ENCODE measurements around the gene IPPK. TPM values are rescaled to one million over a fixed set of nuclear protein-coding genes. Genes with fewer than 3 reads are reported as not detected.

Gene IPPK
- total and polyA plus RNA-seq, 5 donors from 2014 or later = 3.8 to 9.2 (median 5.5) TPM

DNA sequence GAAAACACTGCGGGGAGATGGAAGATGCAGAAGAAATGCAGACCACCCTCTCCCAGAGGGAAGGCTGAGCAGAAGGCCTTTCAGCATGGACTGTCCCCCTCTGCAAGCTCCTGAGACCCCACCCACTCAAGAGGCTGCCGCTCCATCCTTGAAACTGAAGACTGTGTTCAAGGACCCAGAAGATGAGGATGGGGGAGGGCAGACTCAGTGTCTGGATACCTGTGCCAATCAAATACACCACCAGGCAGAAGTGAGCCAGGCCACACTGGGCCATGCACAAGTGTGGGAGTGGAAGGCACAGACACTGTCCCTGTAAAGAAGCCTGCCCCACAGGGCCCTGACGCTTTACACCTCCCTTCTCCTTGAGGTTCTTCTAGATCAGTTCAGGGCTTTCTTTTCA, 40.0 kb upstream of the IPPK start:
- Mint-ChIP-seq H3K27ac (peak overlapping the region; percentile 52 to 92 (median 92)), H3K4me1 (peaks cover 19 to 43% (median 39%) of the 10 kb centered on the region in 4 donors), H3K36me3 (peaks cover 26% of the 10 kb centered on the region), H3K27me3 (no peaks in the 10 kb centered on the region), H3K4me3 (peak overlapping the region in 3 of 4 donors; percentile 29 to 54 (median 47)), H3K9me3 (peaks cover 0 to 1% (median 0%) of the 10 kb centered on the region in 7 donors)
- no peaks in the 10 kb centered on the region for H3K27me3 ChIP-seq (ENCODE audit: control insufficient read depth, insufficient read depth, low read length)
- H3K36me3 ChIP-seq (ENCODE audit: control insufficient read depth, insufficient read depth, low read length) = peaks cover 28% of the 10 kb centered on the region
- no peak for ATAC-seq (ENCODE audit: low read depth in 2 of 2)
- H3K9me3 ChIP-seq (ENCODE audit: control insufficient read depth in 2 of 2, low read length in 2 of 2) = no peaks in the 10 kb centered on the region
- no peak overlapping the region for H3K4me3 ChIP-seq (ENCODE audit: low read depth, low read length)
- no peak overlapping the region for H3K27ac ChIP-seq (ENCODE audit: insufficient read depth, low read length, poor library complexity, severe bottlenecking)
- no peak for DNase-seq
- peaks cover 30% of the 10 kb centered on the region for H3K4me1 ChIP-seq (ENCODE audit: control insufficient read depth, insufficient read depth, low read length, poor library complexity, severe bottlenecking)

DNA sequence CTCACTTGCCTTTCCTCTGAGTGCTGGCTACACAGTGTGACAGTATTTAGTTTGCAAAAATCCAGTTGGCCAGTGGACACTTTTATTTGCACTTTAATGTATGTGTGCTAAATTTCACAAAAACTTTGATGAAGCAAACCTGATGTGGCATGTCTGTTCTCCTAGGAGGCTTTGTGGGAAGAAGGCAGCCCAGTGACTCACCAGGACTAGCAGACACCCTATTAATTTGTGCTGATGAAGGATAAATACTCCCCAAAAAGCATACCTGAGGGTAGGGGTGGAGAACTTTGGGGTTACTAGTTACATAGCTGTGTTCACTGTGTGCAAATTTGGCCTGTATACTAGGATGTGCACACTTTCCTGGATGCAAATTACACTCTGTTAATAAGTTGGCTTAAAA, 39.3 kb upstream of the IPPK start:
- Mint-ChIP-seq H3K27me3 (no peaks in the 10 kb centered on the region), H3K27ac (peak overlapping the region; percentile 56 to 92 (median 76)), H3K4me1 (peaks cover 19 to 41% (median 39%) of the 10 kb centered on the region in 4 donors), H3K4me3 (no peak overlapping the region), H3K9me3 (peaks cover 0 to 1% (median 0%) of the 10 kb centered on the region in 7 donors), H3K36me3 (peaks cover 22% of the 10 kb centered on the region)
- DNase-seq (no peak), ATAC-seq (ENCODE audit: low read depth in 2 of 2) (no peak)
- Histone ChIP-seq H3K27ac (ENCODE audit: insufficient read depth, low read length, poor library complexity, severe bottlenecking) (no peak overlapping the region), H3K4me3 (ENCODE audit: low read depth, low read length) (no peak overlapping the region), H3K9me3 (ENCODE audit: control insufficient read depth in 2 of 2, low read length in 2 of 2) (no peaks in the 10 kb centered on the region), H3K36me3 (ENCODE audit: control insufficient read depth, insufficient read depth, low read length) (peaks cover 21% of the 10 kb centered on the region), H3K4me1 (ENCODE audit: control insufficient read depth, insufficient read depth, low read length, poor library complexity, severe bottlenecking) (peaks cover 30% of the 10 kb centered on the region), H3K27me3 (ENCODE audit: control insufficient read depth, insufficient read depth, low read length) (no peaks in the 10 kb centered on the region)

DNA sequence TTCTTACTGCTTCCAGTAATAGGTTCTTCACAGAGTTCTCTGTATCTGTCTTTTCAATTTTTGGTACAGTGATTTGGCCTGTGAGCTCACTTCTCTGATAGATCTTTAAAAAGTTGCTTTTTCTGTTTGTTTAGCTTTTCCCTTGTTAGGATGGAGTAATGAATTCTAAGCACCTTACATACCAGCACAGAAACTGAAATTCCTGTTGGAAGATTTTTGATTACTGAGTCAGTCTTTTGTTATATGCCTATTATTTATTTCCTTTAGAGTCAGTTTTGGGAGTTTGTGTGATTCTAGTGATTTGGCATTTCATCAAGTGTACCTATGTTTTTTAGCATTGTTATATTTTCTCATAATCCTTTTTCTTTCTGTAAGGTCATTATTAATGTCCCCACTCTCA, 37.6 kb upstream of the IPPK start:
- H3K36me3 Mint-ChIP-seq = peaks cover 11% of the 10 kb centered on the region
- H3K27ac Mint-ChIP-seq = peak overlapping the region in 2 of 3 donors; percentile 18 to 62

DNA sequence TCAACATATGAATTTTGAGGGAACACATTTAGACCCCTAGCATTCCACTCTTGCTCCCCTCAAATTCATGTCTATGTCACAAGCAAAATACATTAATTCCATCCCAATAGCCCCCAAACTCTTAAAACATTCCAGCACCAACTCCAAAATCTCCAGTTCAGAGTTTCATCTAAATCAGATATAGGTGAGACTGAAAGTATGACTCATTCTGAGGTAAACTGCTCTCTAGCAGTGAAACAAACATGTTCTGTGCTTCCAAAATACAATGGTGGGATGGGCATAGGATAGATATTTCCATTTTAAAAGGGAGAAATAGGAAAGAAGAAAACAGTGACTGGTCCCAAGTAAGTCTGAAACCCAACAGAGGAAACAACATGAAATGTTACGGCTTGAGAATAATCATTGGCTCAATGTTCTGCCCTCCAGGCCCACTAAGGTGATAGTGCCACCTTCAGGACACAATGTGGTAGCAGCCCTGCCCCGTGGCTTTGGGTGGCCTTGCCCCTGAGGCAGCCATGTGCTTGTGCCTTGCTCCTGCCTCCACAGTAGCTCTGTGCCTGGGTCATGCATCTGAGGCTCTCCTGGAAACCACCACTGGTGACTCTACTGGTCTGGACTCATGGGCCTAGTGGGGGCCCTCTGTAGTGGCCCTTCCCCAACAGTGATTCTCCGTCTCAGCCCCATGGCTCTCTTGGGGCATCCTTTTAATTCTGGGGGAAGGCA, 36.4 kb upstream of the IPPK start:
- ATAC-seq (ENCODE audit: low read depth in 2 of 2) (peak; percentile 60 to 69), DNase-seq (peak; percentile 18 to 65 (median 36))
- no peaks in the 10 kb centered on the region for H3K27me3 Mint-ChIP-seq
- peaks cover 9 to 21% (median 19%) of the 10 kb centered on the region in 4 donors for H3K4me1 Mint-ChIP-seq
- Histone ChIP-seq H3K4me1 (ENCODE audit: control insufficient read depth, insufficient read depth, low read length, poor library complexity, severe bottlenecking) (peaks cover 8% of the 10 kb centered on the region), H3K36me3 (ENCODE audit: control insufficient read depth, insufficient read depth, low read length) (peaks cover 10% of the 10 kb centered on the region), H3K4me3 (ENCODE audit: low read depth, low read length) (no peak overlapping the region), H3K9me3 (ENCODE audit: control insufficient read depth in 2 of 2, low read length in 2 of 2) (no peaks in the 10 kb centered on the region), H3K27ac (ENCODE audit: insufficient read depth, low read length, poor library complexity, severe bottlenecking) (no peak overlapping the region), H3K27me3 (ENCODE audit: control insufficient read depth, insufficient read depth, low read length) (no peaks in the 10 kb centered on the region)
- peaks cover 0 to 1% (median 0%) of the 10 kb centered on the region in 7 donors for H3K9me3 Mint-ChIP-seq
- H3K4me3 Mint-ChIP-seq = no peak overlapping the region
- H3K36me3 Mint-ChIP-seq = peaks cover 8% of the 10 kb centered on the region
- H3K27ac Mint-ChIP-seq = peak overlapping the region in 2 of 3 donors; percentile 59 to 64

More for the DNA sequence above, 37.6 kb upstream of the IPPK start:
- peaks cover 0 to 1% (median 0%) of the 10 kb centered on the region in 7 donors for H3K9me3 Mint-ChIP-seq
- ATAC-seq (ENCODE audit: low read depth in 2 of 2) (no peak), DNase-seq (no peak)
- no peak overlapping the region for H3K4me3 ChIP-seq (ENCODE audit: low read depth, low read length)
- H3K4me1 Mint-ChIP-seq = peaks cover 19 to 31% (median 31%) of the 10 kb centered on the region in 4 donors
- H3K27me3 ChIP-seq (ENCODE audit: control insufficient read depth, insufficient read depth, low read length) = no peaks in the 10 kb centered on the region
- H3K27ac ChIP-seq (ENCODE audit: insufficient read depth, low read length, poor library complexity, severe bottlenecking) = no peak overlapping the region
- peaks cover 10% of the 10 kb centered on the region for H3K36me3 ChIP-seq (ENCODE audit: control insufficient read depth, insufficient read depth, low read length)
- H3K4me1 ChIP-seq (ENCODE audit: control insufficient read depth, insufficient read depth, low read length, poor library complexity, severe bottlenecking) = peaks cover 20% of the 10 kb centered on the region
- H3K27me3 Mint-ChIP-seq = no peaks in the 10 kb centered on the region
- H3K9me3 ChIP-seq (ENCODE audit: control insufficient read depth in 2 of 2, low read length in 2 of 2) = no peaks in the 10 kb centered on the region
- H3K4me3 Mint-ChIP-seq = no peak overlapping the region

DNA sequence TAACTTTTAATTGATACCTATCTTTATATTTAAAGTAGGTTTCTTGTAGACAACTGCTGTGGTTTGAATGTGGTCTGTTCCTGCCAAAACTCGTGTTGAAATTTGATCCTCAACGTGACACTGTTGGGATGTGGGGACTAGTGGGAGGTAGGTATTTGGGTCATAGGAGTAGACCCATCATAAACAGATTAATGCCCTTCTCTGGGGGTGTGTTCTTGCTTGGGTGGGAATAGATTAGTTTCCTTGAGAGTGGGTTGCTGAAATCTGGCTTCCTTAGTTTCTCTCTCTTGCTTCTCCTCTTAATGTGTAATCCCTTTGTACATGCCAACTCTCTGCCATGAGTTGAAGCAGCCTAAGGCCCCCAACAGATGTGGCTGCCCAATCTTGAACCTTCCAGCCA, 34.6 kb upstream of the IPPK start:
- Mint-ChIP-seq H3K27ac (peak overlapping the region in 1 of 3 donors; percentile 38), H3K36me3 (peaks cover 4% of the 10 kb centered on the region), H3K4me3 (no peak overlapping the region), H3K4me1 (peaks cover 4 to 20% (median 10%) of the 10 kb centered on the region in 4 donors), H3K27me3 (no peaks in the 10 kb centered on the region), H3K9me3 (peaks cover 0 to 1% (median 0%) of the 10 kb centered on the region in 7 donors)
- no peak overlapping the region for H3K4me3 ChIP-seq (ENCODE audit: low read depth, low read length)
- H3K27ac ChIP-seq (ENCODE audit: insufficient read depth, low read length, poor library complexity, severe bottlenecking) = no peak overlapping the region
- ATAC-seq (ENCODE audit: low read depth in 2 of 2) (no peak), DNase-seq (no peak)
- H3K9me3 ChIP-seq (ENCODE audit: control insufficient read depth in 2 of 2, low read length in 2 of 2) = no peaks in the 10 kb centered on the region
- no peaks in the 10 kb centered on the region for H3K27me3 ChIP-seq (ENCODE audit: control insufficient read depth, insufficient read depth, low read length)
- no peaks in the 10 kb centered on the region for H3K4me1 ChIP-seq (ENCODE audit: control insufficient read depth, insufficient read depth, low read length, poor library complexity, severe bottlenecking)
- peaks cover 6% of the 10 kb centered on the region for H3K36me3 ChIP-seq (ENCODE audit: control insufficient read depth, insufficient read depth, low read length)

DNA sequence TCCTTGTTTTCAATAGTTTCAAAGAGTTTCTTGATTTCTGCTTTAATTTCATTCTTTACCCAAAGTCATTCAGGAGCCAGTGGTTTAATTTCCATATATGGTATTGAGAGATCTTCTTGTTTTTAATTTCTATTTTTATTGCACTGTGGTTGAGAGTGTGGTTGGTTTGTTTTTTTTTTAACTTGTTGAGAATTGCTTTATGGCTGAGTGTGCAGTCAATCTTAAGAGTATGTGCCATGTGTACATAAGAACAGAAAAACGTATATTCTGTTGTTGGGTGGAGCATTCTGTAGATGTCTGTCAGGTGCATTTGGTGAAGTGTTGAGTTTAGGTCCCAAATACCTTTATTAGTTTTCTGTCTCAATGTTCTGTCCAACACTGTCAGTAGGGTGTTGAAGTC, 26.7 kb upstream of the IPPK start:
- Histone ChIP-seq H3K4me1 (ENCODE audit: control insufficient read depth, insufficient read depth, low read length, poor library complexity, severe bottlenecking) (no peaks in the 10 kb centered on the region), H3K27me3 (ENCODE audit: control insufficient read depth, insufficient read depth, low read length) (no peaks in the 10 kb centered on the region), H3K36me3 (ENCODE audit: control insufficient read depth, insufficient read depth, low read length) (no peaks in the 10 kb centered on the region), H3K27ac (ENCODE audit: insufficient read depth, low read length, poor library complexity, severe bottlenecking) (no peak overlapping the region), H3K9me3 (ENCODE audit: control insufficient read depth in 2 of 2, low read length in 2 of 2) (peaks cover 20 to 21% of the 10 kb centered on the region in 2 experiments), H3K4me3 (ENCODE audit: low read depth, low read length) (peak overlapping the region; percentile 14)
- Mint-ChIP-seq H3K36me3 (peaks cover 7% of the 10 kb centered on the region), H3K4me1 (peaks cover 0 to 10% (median 7%) of the 10 kb centered on the region in 4 donors), H3K9me3 (peaks cover 6 to 55% (median 24%) of the 10 kb centered on the region in 7 donors), H3K27ac (no peak overlapping the region), H3K27me3 (peaks cover 18% of the 10 kb centered on the region), H3K4me3 (peak overlapping the region in 1 of 4 donors; percentile 18)
- ATAC-seq (ENCODE audit: low read depth in 2 of 2) = no peak
- DNase-seq = no peak

DNA sequence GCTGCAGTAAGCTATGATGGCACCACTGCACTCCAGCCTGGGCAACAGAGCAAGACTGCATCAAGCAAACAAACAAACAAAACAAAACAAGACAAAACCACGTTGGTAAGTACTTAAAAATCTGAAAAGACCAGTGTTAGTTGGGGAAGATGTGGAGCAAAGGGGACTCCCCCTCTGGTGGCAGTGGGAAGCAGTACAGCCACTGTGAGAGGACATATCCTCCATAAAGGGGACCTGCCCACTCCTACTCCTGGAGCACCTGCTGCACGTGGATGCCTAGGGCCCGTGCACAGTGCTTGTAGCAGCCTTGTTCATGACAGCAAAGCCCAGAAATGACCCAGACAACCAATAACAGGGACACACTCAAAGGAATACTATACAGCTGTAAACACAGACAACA, 17.0 kb upstream of the IPPK start:
- no peaks in the 10 kb centered on the region for H3K4me1 ChIP-seq (ENCODE audit: control insufficient read depth, insufficient read depth, low read length, poor library complexity, severe bottlenecking)
- H3K4me3 Mint-ChIP-seq = no peak overlapping the region
- peaks cover 0 to 1% (median 0%) of the 10 kb centered on the region in 4 donors for H3K4me1 Mint-ChIP-seq
- DNase-seq (peak in 1 of 3 donors; percentile 32), ATAC-seq (ENCODE audit: low read depth in 2 of 2) (no peak)
- no peaks in the 10 kb centered on the region for H3K27me3 ChIP-seq (ENCODE audit: control insufficient read depth, insufficient read depth, low read length)
- no peak overlapping the region for H3K4me3 ChIP-seq (ENCODE audit: low read depth, low read length)
- H3K27ac Mint-ChIP-seq = no peak overlapping the region
- no peak overlapping the region for H3K27ac ChIP-seq (ENCODE audit: insufficient read depth, low read length, poor library complexity, severe bottlenecking)
- H3K9me3 Mint-ChIP-seq = peaks cover 0 to 17% (median 5%) of the 10 kb centered on the region in 7 donors
- peaks cover 8% of the 10 kb centered on the region for H3K27me3 Mint-ChIP-seq
- no peaks in the 10 kb centered on the region for H3K36me3 Mint-ChIP-seq
- H3K9me3 ChIP-seq (ENCODE audit: control insufficient read depth in 2 of 2, low read length in 2 of 2) = peaks cover 5 to 18% of the 10 kb centered on the region in 2 experiments
- no peaks in the 10 kb centered on the region for H3K36me3 ChIP-seq (ENCODE audit: control insufficient read depth, insufficient read depth, low read length)
